ENCODE measurements around the gene ENPP3. TPM values are rescaled to one million over a fixed set of nuclear protein-coding genes. Genes with fewer than 3 reads are reported as not detected.

Gene ENPP3
- 1 to 10 TPM in 1 of 2 donors, under 1 TPM in 1; 0.99 to 2.1 TPM for total RNA-seq
- polyA plus RNA-seq (ENCODE audit: insufficient read length in 2 of 2), result 1 to 10 TPM; 1.1 to 1.8 TPM
- long read RNA-seq, donor 1, result 0 reads
- long read RNA-seq, donor 2, result 0 reads
- long read RNA-seq, donor 3, result 0 reads
- long read RNA-seq, donor 4, result 0 reads

GRCh38 chr6:131636880-131637792 lies at the start of gene ENPP3:
Gene ENPP3 (plus strand): TSS chr6:131637302. CDS start chr6:131637385, 83 bp downstream.
- WGBS (ENCODE audit: insufficient coverage), result 85% methylated on average over 3 of the region's 10 CpGs
- H3K4me3 ChIP-seq (ENCODE audit: low read depth, low read length), result no peak within 1 kb of the TSS

GRCh38 chr6:131587909-131588308 lies 49.2 kb upstream of the ENPP3 start:
- Histone ChIP-seq H3K4me1 (ENCODE audit: control insufficient read depth, insufficient read depth, low read length) (no peaks in the 10 kb centered on the region), H3K36me3 (ENCODE audit: control insufficient read depth, insufficient read depth, low read length) (peaks cover 23% of the 10 kb centered on the region)
- WGBS (ENCODE audit: insufficient coverage), result no CpG with 5 or more reads among the region's 4 CpGs

More at GRCh38 chr6:131636880-131637792, at the start of gene ENPP3:
- Histone ChIP-seq H3K36me3 (ENCODE audit: control insufficient read depth, insufficient read depth, low read length) (no peaks in the 10 kb centered on the region), H3K27ac (ENCODE audit: low read depth, low read length) (no peak within 1 kb of the TSS), H3K27me3 (ENCODE audit: control insufficient read depth, insufficient read depth, low read length) (no peaks in the 10 kb centered on the region), H3K4me1 (ENCODE audit: control insufficient read depth, insufficient read depth, low read length) (no peaks in the 10 kb centered on the region), H3K9me3 (ENCODE audit: control insufficient read depth, insufficient read depth, low read length) (no peaks in the 10 kb centered on the region)
- DNase-seq (ENCODE audit: low read depth in 4 of 6, low spot score in 6 of 6), result no peak

GRCh38 chr6:131588643-131589042 lies 48.5 kb upstream of the ENPP3 start:
- WGBS (ENCODE audit: insufficient coverage), result 100% methylated on average over 2 of the region's 2 CpGs
- DNase-seq (ENCODE audit: low read depth in 4 of 6, low spot score in 6 of 6), result no peak
- Histone ChIP-seq H3K27me3 (ENCODE audit: control insufficient read depth, insufficient read depth, low read length) (no peaks in the 10 kb centered on the region), H3K4me1 (ENCODE audit: control insufficient read depth, insufficient read depth, low read length) (no peaks in the 10 kb centered on the region), H3K27ac (ENCODE audit: low read depth, low read length) (no peak overlapping the region), H3K36me3 (ENCODE audit: control insufficient read depth, insufficient read depth, low read length) (peaks cover 24% of the 10 kb centered on the region), H3K4me3 (ENCODE audit: low read depth, low read length) (no peak overlapping the region), H3K9me3 (ENCODE audit: control insufficient read depth, insufficient read depth, low read length) (no peaks in the 10 kb centered on the region)

More at GRCh38 chr6:131587909-131588308, 49.2 kb upstream of the ENPP3 start:
- no peaks in the 10 kb centered on the region for H3K27me3 ChIP-seq (ENCODE audit: control insufficient read depth, insufficient read depth, low read length)
- H3K27ac ChIP-seq (ENCODE audit: low read depth, low read length), result no peak overlapping the region
- no peak overlapping the region for H3K4me3 ChIP-seq (ENCODE audit: low read depth, low read length)
- DNase-seq (ENCODE audit: low read depth in 4 of 6, low spot score in 6 of 6), result no peak
- no peaks in the 10 kb centered on the region for H3K9me3 ChIP-seq (ENCODE audit: control insufficient read depth, insufficient read depth, low read length)

- Histone ChIP-seq H3K4me1 (ENCODE audit: control insufficient read depth, insufficient read depth, low read length) (no peaks in the 10 kb centered on the region), H3K27me3 (ENCODE audit: control insufficient read depth, insufficient read depth, low read length) (no peaks in the 10 kb centered on the region), H3K4me3 (ENCODE audit: low read depth, low read length) (no peak overlapping the region), H3K27ac (ENCODE audit: low read depth, low read length) (no peak overlapping the region), H3K36me3 (ENCODE audit: control insufficient read depth, insufficient read depth, low read length) (peaks cover 16% of the 10 kb centered on the region), H3K9me3 (ENCODE audit: control insufficient read depth, insufficient read depth, low read length) (no peaks in the 10 kb centered on the region)
- no peak for DNase-seq (ENCODE audit: low read depth in 4 of 6, low spot score in 6 of 6)
- WGBS (ENCODE audit: insufficient coverage), result no CpG with 5 or more reads among the region's 2 CpGs
These were observed 44.2 kb upstream of the ENPP3 start for GRCh38 chr6:131592935-131593334.

- DNase-seq (ENCODE audit: low read depth in 4 of 6, low spot score in 6 of 6), result no peak
- Histone ChIP-seq H3K4me1 (ENCODE audit: control insufficient read depth, insufficient read depth, low read length) (no peaks in the 10 kb centered on the region), H3K27me3 (ENCODE audit: control insufficient read depth, insufficient read depth, low read length) (no peaks in the 10 kb centered on the region), H3K36me3 (ENCODE audit: control insufficient read depth, insufficient read depth, low read length) (peaks cover 17% of the 10 kb centered on the region), H3K4me3 (ENCODE audit: low read depth, low read length) (no peak overlapping the region), H3K27ac (ENCODE audit: low read depth, low read length) (no peak overlapping the region), H3K9me3 (ENCODE audit: control insufficient read depth, insufficient read depth, low read length) (no peaks in the 10 kb centered on the region)
- WGBS (ENCODE audit: insufficient coverage), result 98% methylated on average over 8 of the region's 11 CpGs
These were observed 43.0 kb upstream of the ENPP3 start for GRCh38 chr6:131594074-131594473.

- peak in 3 of 6 donors; percentile 0 to 60 (median 33) for DNase-seq (ENCODE audit: low read depth in 4 of 6, low spot score in 6 of 6)
- no peaks in the 10 kb centered on the region for H3K9me3 ChIP-seq (ENCODE audit: control insufficient read depth, insufficient read depth, low read length)
- H3K4me1 ChIP-seq (ENCODE audit: control insufficient read depth, insufficient read depth, low read length), result no peaks in the 10 kb centered on the region
- no peak overlapping the region for H3K27ac ChIP-seq (ENCODE audit: low read depth, low read length)
- no peaks in the 10 kb centered on the region for H3K27me3 ChIP-seq (ENCODE audit: control insufficient read depth, insufficient read depth, low read length)
- H3K36me3 ChIP-seq (ENCODE audit: control insufficient read depth, insufficient read depth, low read length), result peaks cover 7% of the 10 kb centered on the region
- no CpG with 5 or more reads among the region's 3 CpGs for WGBS (ENCODE audit: insufficient coverage)
- H3K4me3 ChIP-seq (ENCODE audit: low read depth, low read length), result no peak overlapping the region
These were observed 39.7 kb upstream of the ENPP3 start for GRCh38 chr6:131597446-131597845.

GRCh38 chr6:131600716-131601115 lies 36.4 kb upstream of the ENPP3 start:
- peak in 1 of 6 donors; percentile 3 for DNase-seq (ENCODE audit: low read depth in 4 of 6, low spot score in 6 of 6)
- Histone ChIP-seq H3K27ac (ENCODE audit: low read depth, low read length) (no peak overlapping the region), H3K9me3 (ENCODE audit: control insufficient read depth, insufficient read depth, low read length) (no peaks in the 10 kb centered on the region), H3K36me3 (ENCODE audit: control insufficient read depth, insufficient read depth, low read length) (peaks cover 4% of the 10 kb centered on the region), H3K27me3 (ENCODE audit: control insufficient read depth, insufficient read depth, low read length) (no peaks in the 10 kb centered on the region), H3K4me1 (ENCODE audit: control insufficient read depth, insufficient read depth, low read length) (no peaks in the 10 kb centered on the region), H3K4me3 (ENCODE audit: low read depth, low read length) (no peak overlapping the region)
- WGBS (ENCODE audit: insufficient coverage), result no CpG with 5 or more reads among the region's 4 CpGs

- H3K27me3 ChIP-seq (ENCODE audit: control insufficient read depth, insufficient read depth, low read length), result no peaks in the 10 kb centered on the region
- DNase-seq (ENCODE audit: low read depth in 4 of 6, low spot score in 6 of 6), result no peak
- no peaks in the 10 kb centered on the region for H3K9me3 ChIP-seq (ENCODE audit: control insufficient read depth, insufficient read depth, low read length)
- no peak overlapping the region for H3K4me3 ChIP-seq (ENCODE audit: low read depth, low read length)
- peaks cover 1% of the 10 kb centered on the region for H3K36me3 ChIP-seq (ENCODE audit: control insufficient read depth, insufficient read depth, low read length)
- H3K27ac ChIP-seq (ENCODE audit: low read depth, low read length), result no peak overlapping the region
- 100% methylated on average over 1 of the region's 1 CpG for WGBS (ENCODE audit: insufficient coverage)
- H3K4me1 ChIP-seq (ENCODE audit: control insufficient read depth, insufficient read depth, low read length), result no peaks in the 10 kb centered on the region
These were observed 34.3 kb upstream of the ENPP3 start for GRCh38 chr6:131602781-131603312.

- H3K27ac ChIP-seq (ENCODE audit: low read depth, low read length), result no peak overlapping the region
- H3K36me3 ChIP-seq (ENCODE audit: control insufficient read depth, insufficient read depth, low read length), result peaks cover 19% of the 10 kb centered on the region
- no peak overlapping the region for H3K4me3 ChIP-seq (ENCODE audit: low read depth, low read length)
- no CpG with 5 or more reads among the region's 5 CpGs for WGBS (ENCODE audit: insufficient coverage)
- H3K27me3 ChIP-seq (ENCODE audit: control insufficient read depth, insufficient read depth, low read length), result no peaks in the 10 kb centered on the region
- DNase-seq (ENCODE audit: low read depth in 4 of 6, low spot score in 6 of 6), result no peak
- H3K4me1 ChIP-seq (ENCODE audit: control insufficient read depth, insufficient read depth, low read length), result no peaks in the 10 kb centered on the region
- H3K9me3 ChIP-seq (ENCODE audit: control insufficient read depth, insufficient read depth, low read length), result no peaks in the 10 kb centered on the region
These were observed 23.7 kb upstream of the ENPP3 start for GRCh38 chr6:131613296-131613925.

Measured in spinal cord (tissue), 10 donors.